ENCODE measurements around the gene RAD51B. TPM values are rescaled to one million over a fixed set of nuclear protein-coding genes. Genes with fewer than 3 reads are reported as not detected.

Gene RAD51B
- polyA plus RNA-seq, 1 donor (not counting 4 experiments of a cell fraction or from before 2014, with no cell fraction given), result 13.3 TPM

DNA sequence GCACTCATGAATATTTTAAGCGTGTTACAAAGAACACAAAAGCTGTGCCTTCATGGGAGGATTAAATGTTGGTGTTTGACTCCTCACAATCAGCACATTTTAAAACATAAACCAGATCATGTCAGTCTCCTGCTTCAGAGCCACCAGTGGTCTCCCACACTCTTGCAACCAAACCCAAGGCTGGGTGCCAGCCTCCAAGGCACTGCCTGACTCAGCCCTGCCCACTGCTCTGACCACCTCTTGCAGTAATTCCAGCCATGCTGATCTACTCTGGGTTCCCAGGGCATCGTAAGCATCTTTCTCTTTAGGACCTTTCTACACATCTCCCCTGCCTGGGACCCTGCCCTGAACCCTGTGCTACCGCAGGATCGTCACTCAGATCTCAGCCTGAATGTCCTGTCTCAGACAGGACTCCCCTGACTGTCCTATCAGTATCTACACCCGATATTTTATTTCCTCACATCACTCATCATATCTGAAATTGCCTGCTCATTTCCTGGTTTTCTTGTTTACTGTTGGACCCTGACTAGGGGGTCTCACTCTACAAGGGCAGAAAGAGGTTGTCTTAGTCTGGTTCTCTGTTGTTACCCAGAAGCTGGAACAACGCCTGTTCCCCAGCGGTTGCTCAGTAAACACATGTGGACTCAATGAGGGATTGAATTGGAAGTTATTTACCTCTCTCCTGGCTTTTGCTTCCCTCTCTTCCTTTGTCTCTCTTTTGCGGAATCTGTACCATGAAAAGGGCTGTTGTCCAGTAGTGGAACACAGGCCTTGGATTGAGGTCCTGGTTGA, 449.8 kb downstream of the RAD51B start:
- no peak overlapping the region for H3K27ac ChIP-seq (ENCODE audit: control insufficient read depth, insufficient read depth, low read length)
- no peak overlapping the region for H3K4me2 ChIP-seq (ENCODE audit: control insufficient read depth, extremely low read depth, insufficient read depth, low read depth, low read length)
- H3K79me2 ChIP-seq (ENCODE audit: control insufficient read depth, insufficient read depth, low read length), result no peaks in the 10 kb centered on the region
- H3K4me1 ChIP-seq (ENCODE audit: control insufficient read depth, extremely low read depth, insufficient read depth, low read length), result no peaks in the 10 kb centered on the region
- no peaks in the 10 kb centered on the region for H3K36me3 ChIP-seq (ENCODE audit: control insufficient read depth in 2 of 2, extremely low read depth in 1 of 2, insufficient read depth in 2 of 2, low read length in 2 of 2)
- dilution Hi-C loops (cut with MboI; ENCODE audit: extremely low pct_ligation_motif_present, low sequenced_read_pairs), result no loop called here
- H2AFZ ChIP-seq (ENCODE audit: control insufficient read depth, low read length), result no peak overlapping the region
- no peak overlapping the region for H3K9ac ChIP-seq (ENCODE audit: control insufficient read depth, extremely low read depth, insufficient read depth, low read length)
- no peaks in the 10 kb centered on the region for H3K27me3 ChIP-seq (ENCODE audit: control insufficient read depth, extremely low read depth, insufficient read depth, low read length)
- H3K9me1 ChIP-seq (ENCODE audit: control insufficient read depth, extremely low read depth, insufficient read depth, low read length), result no peaks in the 10 kb centered on the region
- DNase-seq (ENCODE audit: low read depth, low spot score), result no peak
- H3K4me3 ChIP-seq (ENCODE audit: control insufficient read depth in 2 of 3, extremely low read depth in 1 of 3, insufficient read depth in 2 of 3, low read depth in 1 of 3, low read length in 3 of 3), result no peak overlapping the region
- FAIRE-seq, result no peak
- no peaks in the 10 kb centered on the region for H4K20me1 ChIP-seq (ENCODE audit: control insufficient read depth, extremely low read depth, insufficient read depth, low read length)
- no peak for TF ChIP-seq CTCF (optimal IDR thresholded peaks at IDR 0.05 in 1 of 3, IDR thresholded peaks at IDR 0.05 in 1 of 3, conservative IDR thresholded peaks at IDR 0.05 in 1 of 3; ENCODE audit: extremely low read depth in 1 of 3, insufficient read depth in 2 of 3, low read length in 3 of 3)
- TF ChIP-seq EZH2 (IDR thresholded peaks at IDR 0.05; ENCODE audit: low read length), result no peak
- no peaks in the 10 kb centered on the region for H3K9me3 ChIP-seq (ENCODE audit: control insufficient read depth, low read depth, low read length)

- no peaks in the 10 kb centered on the region for H3K36me3 ChIP-seq (ENCODE audit: control insufficient read depth in 2 of 2, extremely low read depth in 1 of 2, insufficient read depth in 2 of 2, low read length in 2 of 2)
- no peak overlapping the region for H3K4me2 ChIP-seq (ENCODE audit: control insufficient read depth, extremely low read depth, insufficient read depth, low read depth, low read length)
- no peaks in the 10 kb centered on the region for H3K27me3 ChIP-seq (ENCODE audit: control insufficient read depth, extremely low read depth, insufficient read depth, low read length)
- dilution Hi-C loops (cut with MboI; ENCODE audit: extremely low pct_ligation_motif_present, low sequenced_read_pairs), result no loop called here
- H3K4me3 ChIP-seq (ENCODE audit: control insufficient read depth in 2 of 3, extremely low read depth in 1 of 3, insufficient read depth in 2 of 3, low read depth in 1 of 3, low read length in 3 of 3), result no peak overlapping the region
- H3K9ac ChIP-seq (ENCODE audit: control insufficient read depth, extremely low read depth, insufficient read depth, low read length), result no peak overlapping the region
- FAIRE-seq (no peak), DNase-seq (ENCODE audit: low read depth, low spot score) (no peak)
- no peak overlapping the region for H2AFZ ChIP-seq (ENCODE audit: control insufficient read depth, low read length)
- H3K4me1 ChIP-seq (ENCODE audit: control insufficient read depth, extremely low read depth, insufficient read depth, low read length), result no peaks in the 10 kb centered on the region
- no peak overlapping the region for H3K27ac ChIP-seq (ENCODE audit: control insufficient read depth, insufficient read depth, low read length)
- no peak for TF ChIP-seq EZH2 (IDR thresholded peaks at IDR 0.05; ENCODE audit: low read length)
- no peak for TF ChIP-seq CTCF (optimal IDR thresholded peaks at IDR 0.05 in 1 of 3, IDR thresholded peaks at IDR 0.05 in 1 of 3, conservative IDR thresholded peaks at IDR 0.05 in 1 of 3; ENCODE audit: extremely low read depth in 1 of 3, insufficient read depth in 2 of 3, low read length in 3 of 3)
- H3K79me2 ChIP-seq (ENCODE audit: control insufficient read depth, insufficient read depth, low read length), result no peaks in the 10 kb centered on the region
- H4K20me1 ChIP-seq (ENCODE audit: control insufficient read depth, extremely low read depth, insufficient read depth, low read length), result no peaks in the 10 kb centered on the region
- no peaks in the 10 kb centered on the region for H3K9me1 ChIP-seq (ENCODE audit: control insufficient read depth, extremely low read depth, insufficient read depth, low read length)
- no peaks in the 10 kb centered on the region for H3K9me3 ChIP-seq (ENCODE audit: control insufficient read depth, low read depth, low read length)
These were observed 450.8 kb downstream of the RAD51B start for GRCh38 chr14:68270342-68270741.

All from keratinocyte (primary cell).